Gastroesophageal sphincter (tissue), 4 donors: ENCODE data around the gene CASP8AP2. TPM values are rescaled to one million over a fixed set of nuclear protein-coding genes. Genes with fewer than 3 reads are reported as not detected.
"Not testable (repeated sequence)": the region's sequence is repeated elsewhere in the genome, so short reads cannot be mapped to it uniquely, and the experiment has no call there.

ENCODE experiments used
- ATAC-seq: fragments of 150-250 bp; one replicate; pipeline ENCODE4 v1.9.1; 2016; ENCODE audit warnings: mild to moderate bottlenecking, moderate library complexity
- H3K27ac ChIP-seq, 4 donors: fragments of 200-600 bp; sonication (generic) in 3 of 4; 1 replicate in 3 of 4; 2 replicates in 1 of 4; pipeline ENCODE4 v1.5.1; 2016 to 2019
- H3K27me3 ChIP-seq: fragments of 200-600 bp; sonication (generic); one replicate; pipeline ENCODE4 v1.5.1; 2019
- H3K36me3 ChIP-seq, 2 donors: fragments of 200-600 bp; sonication (generic); one replicate each; pipeline ENCODE4 v1.5.1; 2019; ENCODE audit warnings: control low read depth in 1 of 2
- H3K4me1 ChIP-seq, 3 donors: fragments of 200-600 bp; sonication (generic); 1 replicate in 2 of 3; 2 replicates in 1 of 3; pipeline ENCODE4 v1.5.1; 2016 to 2019; ENCODE audit warnings: control low read depth in 2 of 3
- H3K4me3 ChIP-seq, 2 donors: fragments of 200-600 bp; sonication (generic); one replicate each; pipeline ENCODE4 v1.5.1; 2019; ENCODE audit warnings: mild to moderate bottlenecking in 1 of 2, moderate library complexity in 1 of 2
- H3K9me3 ChIP-seq, 3 donors: fragments of 200-600 bp; sonication (generic); one replicate each; pipeline ENCODE4 v1.5.1; 2017 to 2019; ENCODE audit warnings: control low read depth in 2 of 3
- CTCF ChIP-seq, 4 experiments: fragments of 200-600 bp in 2 of 4; fragments of 450-650 bp in 2 of 4; sonication (generic) in 1 of 4; IDR thresholded peaks; one replicate each; pipeline ENCODE4 v1.5.1; 2017 to 2019; ENCODE audit warnings: antibody characterized with exemption in 4 of 4, mild to moderate bottlenecking in 2 of 4, moderate library complexity in 2 of 4
- EP300 ChIP-seq: sonication (generic); formaldehyde crosslinking; IDR thresholded peaks from one replicate; pipeline ENCODE4 v1.6.1; 2017; ENCODE audit warnings: antibody characterized with exemption, mild to moderate bottlenecking
- POLR2A ChIP-seq, 2 donors: fragments of 450-650 bp; IDR thresholded peaks; one replicate each; pipeline ENCODE4 v1.6.1; 2017; ENCODE audit warnings: antibody characterized with exemption in 2 of 2, mild to moderate bottlenecking in 2 of 2, moderate library complexity in 1 of 2
- POLR2AphosphoS5 ChIP-seq: sonication (generic); formaldehyde crosslinking; IDR thresholded peaks from one replicate; pipeline ENCODE4 v1.6.1; 2017; ENCODE audit warnings: antibody characterized with exemption
- WGBS, 2 donors: methylation state at CpG; one replicate each; pipeline ENCODE4 v1.1.5; 2018; ENCODE audit warnings: low coverage in 1 of 2; 5-methylcytosine and 5-hydroxymethylcytosine counted together
- total RNA-seq, 4 donors: library from RNA; depleted of rRNA; stranded (reverse); fragments of >200 nt; gene quantifications; one replicate each; pipeline ENCODE4 v1.1.0, GENCODE V29; 2016

CASP8AP2 gene
- total RNA-seq, 4 donors from 2014 or later: 14.1 to 26.6 (median 20.4) TPM

- peak overlapping the region; percentile 80 to 93 (median 92) for H3K27ac ChIP-seq
- H3K4me3 ChIP-seq: peak overlapping the region; percentile 88 to 92
- no peak for ATAC-seq
- 0% methylated on average over 10 to 13 of the region's 14 CpGs for WGBS, 2 donors
- H3K36me3 ChIP-seq: no peaks in the 10 kb centered on the region
- TF ChIP-seq EP300 (no peak), POLR2AphosphoS5 (no peak), CTCF (IDR thresholded peaks at IDR 0.05) (no peak), POLR2A (IDR thresholded peaks at IDR 0.05) (no peak)
- H3K9me3 ChIP-seq: no peaks in the 10 kb centered on the region
- peaks cover 0 to 33% (median 9%) of the 10 kb centered on the region in 3 donors for H3K4me1 ChIP-seq
- H3K27me3 ChIP-seq: no peaks in the 10 kb centered on the region
These were observed 10.7 kb upstream of the CASP8AP2 start for GRCh38 chr6:89818977-89819335.

GRCh38 chr6:89819336-89820130 is 10.1 kb upstream of the CASP8AP2 start, which contains the start of gene MDN1:
Gene MDN1, minus strand, starts transcription at chr6:89819794. Its CDS starts 187 bp downstream, at chr6:89819607.
- Histone ChIP-seq H3K27ac (peak within 1 kb of the TSS; percentile 80 to 93 (median 92)), H3K4me3 (peak within 1 kb of the TSS; percentile 88 to 92), H3K4me1 (peaks cover 0 to 33% (median 9%) of the 10 kb centered on the region in 3 donors), H3K36me3 (no peaks in the 10 kb centered on the region), H3K27me3 (no peaks in the 10 kb centered on the region), H3K9me3 (no peaks in the 10 kb centered on the region)
- peak; percentile 91 for TF ChIP-seq POLR2AphosphoS5
- TF ChIP-seq CTCF (IDR thresholded peaks at IDR 0.05): peak in 1 of 4 experiments; percentile 7
- peak; percentile 57 to 63 for TF ChIP-seq POLR2A (IDR thresholded peaks at IDR 0.05)
- no peak for TF ChIP-seq EP300
- 0% methylated on average over 11 of the region's 65 CpGs for WGBS, 2 donors
- ATAC-seq: peak; percentile 99

GRCh38 chr6:89826029-89826528 is 3.6 kb upstream of the CASP8AP2 start:
- peaks cover 0 to 17% (median 7%) of the 10 kb centered on the region in 3 donors for H3K4me1 ChIP-seq

GRCh38 chr6:89828475-89828987 is 1.1 kb upstream of the CASP8AP2 start:
- WGBS, 2 donors: 57 to 94% methylated on average over 2 to 7 of the region's 13 CpGs

More at GRCh38 chr6:89826029-89826528, 3.6 kb upstream of the CASP8AP2 start:
- Histone ChIP-seq H3K4me3 (no peak overlapping the region), H3K9me3 (no peaks in the 10 kb centered on the region), H3K27me3 (no peaks in the 10 kb centered on the region), H3K36me3 (no peaks in the 10 kb centered on the region), H3K27ac (no peak overlapping the region)
- no peak for ATAC-seq
- TF ChIP-seq POLR2A (IDR thresholded peaks at IDR 0.05): no peak
- no peak for TF ChIP-seq EP300
- no peak for TF ChIP-seq CTCF (IDR thresholded peaks at IDR 0.05)
- TF ChIP-seq POLR2AphosphoS5: no peak
- 52 to 62% methylated on average over 6 of the region's 6 CpGs for WGBS, 2 donors

GRCh38 chr6:89828988-89829471 is 650 bp upstream of the CASP8AP2 start:
- TF ChIP-seq CTCF (IDR thresholded peaks at IDR 0.05) (no peak), POLR2AphosphoS5 (no peak), EP300 (no peak), POLR2A (IDR thresholded peaks at IDR 0.05) (no peak)
- no peaks in the 10 kb centered on the region for H3K9me3 ChIP-seq
- no peaks in the 10 kb centered on the region for H3K27me3 ChIP-seq
- peak overlapping the region; percentile 30 to 86 (median 84) for H3K27ac ChIP-seq
- H3K36me3 ChIP-seq: peaks cover 0 to 22% of the 10 kb centered on the region in 2 donors
- H3K4me1 ChIP-seq: peaks cover 0 to 23% (median 7%) of the 10 kb centered on the region in 3 donors
- peak; percentile 26 for ATAC-seq
- H3K4me3 ChIP-seq: peak overlapping the region; percentile 64 to 67
- 3 to 5% methylated on average over 4 to 16 of the region's 18 CpGs for WGBS, 2 donors

More at GRCh38 chr6:89828475-89828987, 1.1 kb upstream of the CASP8AP2 start:
- not testable (repeated sequence) for H3K9me3 ChIP-seq, H3K27me3 ChIP-seq, ATAC-seq
- peaks cover 0 to 23% (median 7%) of the 10 kb centered on the region in 3 donors for H3K4me1 ChIP-seq
- H3K4me3 ChIP-seq: peak overlapping the region; percentile 64 to 67
- H3K27ac ChIP-seq: peak overlapping the region in 3 of 4 donors; percentile 84 to 86 (median 85)
- H3K36me3 ChIP-seq: peaks cover 0 to 22% of the 10 kb centered on the region in 2 donors
